Measurements from ENCODE around the gene BPIFA2. TPM values are rescaled to one million over a fixed set of nuclear protein-coding genes. Genes with fewer than 3 reads are reported as not detected.

BPIFA2 gene
- total RNA-seq, 1 donor from 2014 or later, result not detected

Other genes starting within 250 kb of the BPIFA2 start
- not detected in 2 replicates for gene SUN5, start 163.7 kb upstream of the BPIFA2 start, total RNA-seq
- gene BPIFB2, start 160.5 kb upstream of the BPIFA2 start, total RNA-seq, result not detected in 2 replicates
- gene BPIFB6, start 136.5 kb upstream of the BPIFA2 start, total RNA-seq, result not detected in 2 replicates
- not detected in 2 replicates for gene BPIFB3, start 114.3 kb upstream of the BPIFA2 start, total RNA-seq
- gene BPIFB4, start 88.5 kb upstream of the BPIFA2 start, total RNA-seq, result not detected in 2 replicates
- gene BPIFA3, start 49.2 kb downstream of the BPIFA2 start, total RNA-seq, result not detected in 2 replicates
- not detected in 2 replicates for gene BPIFA1, start 67.8 kb downstream of the BPIFA2 start, total RNA-seq
- not detected in 2 replicates for gene BPIFB1, start 115.1 kb downstream of the BPIFA2 start, total RNA-seq
- gene CDK5RAP1, start 233.4 kb downstream of the BPIFA2 start, total RNA-seq, result 46.0 and 49.1 TPM in 2 replicates